ENCODE measurements around the gene UBXN11.

DNA sequence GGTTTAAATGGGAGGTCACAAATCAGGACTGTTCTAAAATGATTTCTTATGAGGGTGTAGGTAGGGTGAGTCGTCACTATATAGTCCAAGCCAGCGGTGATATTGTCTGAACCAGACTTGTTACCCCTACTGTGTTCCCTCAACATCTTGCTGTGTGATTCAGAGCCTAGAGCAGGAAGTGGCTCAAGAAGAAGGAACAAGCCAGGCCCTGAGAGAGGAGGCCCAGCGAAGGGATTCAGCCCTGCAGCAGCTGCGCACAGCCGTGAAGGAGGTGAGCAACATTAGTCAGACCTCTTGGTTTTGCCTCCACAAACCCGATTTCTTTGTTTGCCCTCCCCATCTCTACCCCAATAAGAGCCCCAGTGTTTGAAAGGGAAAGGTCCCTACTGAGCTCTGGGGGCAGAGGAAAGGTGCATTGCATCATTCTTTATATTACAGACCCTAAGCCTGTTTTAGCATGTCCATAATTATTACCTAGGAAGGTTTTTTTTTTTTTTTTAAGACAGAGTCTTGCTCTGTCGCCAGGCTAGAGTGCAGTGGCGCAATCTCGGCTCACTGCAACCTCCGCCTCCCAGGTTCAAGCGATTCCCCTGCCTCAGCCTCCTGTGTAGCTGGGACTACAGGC lies 31.5 kb downstream of the UBXN11 start:
- TF ChIP-seq FOXM1 (IDR thresholded peaks at IDR 0.05; ENCODE audit: borderline replicate concordance, low read depth) (no peak), YY1 (IDR thresholded peaks at IDR 0.05; ENCODE audit: low read depth) (no peak)

Measured in Ishikawa (cell line).